ENCODE data around the gene RCAN1. TPM values are rescaled to one million over a fixed set of nuclear protein-coding genes. Genes with fewer than 3 reads are reported as not detected.

Gene RCAN1
- total RNA-seq, 1 experiment from 2014 or later: 2.5 TPM

DNA sequence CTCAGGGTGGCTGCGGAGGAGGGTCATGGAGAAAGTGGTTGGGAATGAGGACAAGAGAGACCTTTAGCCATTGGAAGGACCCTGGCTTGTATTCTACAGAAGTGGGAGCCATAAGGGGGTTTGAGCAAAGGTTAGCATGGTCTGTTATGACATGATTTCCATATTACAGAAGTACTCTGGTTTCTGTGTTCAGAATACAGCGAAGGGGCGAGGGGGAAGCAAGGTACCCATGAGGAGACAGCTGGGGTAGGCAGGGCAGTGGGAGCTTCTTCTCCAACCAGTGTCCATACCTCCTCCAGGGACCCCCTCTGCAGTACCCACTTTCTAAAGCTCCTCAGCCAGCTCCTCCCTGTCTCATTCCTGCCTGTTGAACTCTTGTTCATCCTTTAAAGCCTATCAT lies 81.0 kb downstream of the RCAN1 start:
- DNase-seq: no peak
- Histone ChIP-seq H3K36me3 (ENCODE audit: insufficient read depth, low read length) (no peaks in the 10 kb centered on the region), H3K79me2 (ENCODE audit: low read length) (no peaks in the 10 kb centered on the region), H3K9me2 (replicated peaks; ENCODE audit: insufficient read depth, low read length) (no peaks in the 10 kb centered on the region), H2AFZ (ENCODE audit: low read length) (no peak overlapping the region), H3K27me3 (ENCODE audit: low read length) (no peaks in the 10 kb centered on the region), H3K9me3 (ENCODE audit: low read length) (no peaks in the 10 kb centered on the region), H4K20me1 (ENCODE audit: insufficient read depth, low read depth, low read length) (0 out of 2 replicates have a peak, but pooled peaks cover 13% of the 10 kb centered on the region), H3K27ac (ENCODE audit: low read length) (no peak overlapping the region), H3K4me2 (ENCODE audit: low read depth, low read length, poor library complexity, severe bottlenecking) (no peak overlapping the region), H3K4me3 (ENCODE audit: low read length) (no peak overlapping the region), H3K4me1 (ENCODE audit: low read length) (no peaks in the 10 kb centered on the region), H3K9ac (ENCODE audit: low read length) (no peak overlapping the region)

DNA sequence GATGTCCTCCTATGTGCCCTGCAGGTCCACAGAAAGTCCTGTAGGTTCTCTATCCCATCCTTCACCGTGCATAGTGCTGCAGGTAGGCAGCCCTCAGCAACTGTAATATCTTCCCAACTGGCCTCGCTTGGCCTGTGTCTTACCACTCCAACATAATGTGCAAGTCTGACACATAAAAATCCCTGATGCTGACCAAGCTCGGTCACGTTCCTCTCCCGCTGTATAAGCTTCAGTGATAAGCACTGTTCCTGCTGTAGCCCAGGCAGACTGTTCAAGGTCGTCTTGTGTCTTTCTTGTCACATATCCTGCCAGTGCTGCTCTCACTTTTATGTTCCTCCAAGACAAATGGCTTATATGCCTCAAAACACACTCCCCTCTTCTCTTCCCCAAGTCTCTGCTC lies 83.5 kb downstream of the RCAN1 start:
- no peak overlapping the region for H3K4me3 ChIP-seq (ENCODE audit: low read length)
- H2AFZ ChIP-seq (ENCODE audit: low read length): no peak overlapping the region
- H3K9ac ChIP-seq (ENCODE audit: low read length): no peak overlapping the region
- 0 out of 2 replicates have a peak, but pooled peaks cover 4% of the 10 kb centered on the region for H4K20me1 ChIP-seq (ENCODE audit: insufficient read depth, low read depth, low read length)
- peaks cover 2% of the 10 kb centered on the region; the same call in 1 of the 2 replicates for H3K4me1 ChIP-seq (ENCODE audit: low read length)
- H3K27ac ChIP-seq (ENCODE audit: low read length): no peak overlapping the region
- H3K27me3 ChIP-seq (ENCODE audit: low read length): no peaks in the 10 kb centered on the region
- no peaks in the 10 kb centered on the region for H3K9me2 ChIP-seq (replicated peaks; ENCODE audit: insufficient read depth, low read length)
- H3K36me3 ChIP-seq (ENCODE audit: insufficient read depth, low read length): no peaks in the 10 kb centered on the region
- no peak overlapping the region for H3K4me2 ChIP-seq (ENCODE audit: low read depth, low read length, poor library complexity, severe bottlenecking)
- DNase-seq: no peak
- no peaks in the 10 kb centered on the region for H3K9me3 ChIP-seq (ENCODE audit: low read length)
- no peaks in the 10 kb centered on the region for H3K79me2 ChIP-seq (ENCODE audit: low read length)

DNA sequence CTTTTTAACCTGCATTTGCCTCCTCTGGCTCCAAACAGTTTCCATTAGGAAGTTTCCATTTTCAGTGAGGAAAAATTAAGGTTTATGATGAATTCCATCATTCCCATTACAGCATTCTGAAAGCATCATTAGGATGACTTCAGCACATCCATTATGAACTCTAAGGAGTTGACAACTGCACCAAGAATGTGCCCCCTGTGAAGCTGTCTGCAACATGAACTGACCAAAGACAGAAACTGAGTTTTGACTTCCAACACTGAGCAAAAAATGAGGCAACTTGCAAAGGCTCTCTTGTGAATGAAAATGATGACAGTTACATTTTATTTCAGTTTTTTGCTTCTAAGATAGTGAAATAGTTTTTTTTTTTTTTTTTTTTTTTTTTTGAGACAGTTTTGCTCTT lies 84.7 kb downstream of the RCAN1 start:
- Histone ChIP-seq H3K9me3 (ENCODE audit: low read length) (no peaks in the 10 kb centered on the region), H2AFZ (ENCODE audit: low read length) (no peak overlapping the region), H3K79me2 (ENCODE audit: low read length) (no peaks in the 10 kb centered on the region), H4K20me1 (ENCODE audit: insufficient read depth, low read depth, low read length) (0 out of 2 replicates have a peak, but pooled peaks cover 3% of the 10 kb centered on the region), H3K9ac (ENCODE audit: low read length) (no peak overlapping the region), H3K36me3 (ENCODE audit: insufficient read depth, low read length) (no peaks in the 10 kb centered on the region), H3K4me1 (ENCODE audit: low read length) (peaks cover 5% of the 10 kb centered on the region; the same call in 1 of the 2 replicates), H3K27me3 (ENCODE audit: low read length) (no peaks in the 10 kb centered on the region), H3K9me2 (replicated peaks; ENCODE audit: insufficient read depth, low read length) (no peaks in the 10 kb centered on the region), H3K4me2 (ENCODE audit: low read depth, low read length, poor library complexity, severe bottlenecking) (no peak overlapping the region), H3K4me3 (ENCODE audit: low read length) (no peak overlapping the region), H3K27ac (ENCODE audit: low read length) (no peak overlapping the region)
- no peak for DNase-seq

DNA sequence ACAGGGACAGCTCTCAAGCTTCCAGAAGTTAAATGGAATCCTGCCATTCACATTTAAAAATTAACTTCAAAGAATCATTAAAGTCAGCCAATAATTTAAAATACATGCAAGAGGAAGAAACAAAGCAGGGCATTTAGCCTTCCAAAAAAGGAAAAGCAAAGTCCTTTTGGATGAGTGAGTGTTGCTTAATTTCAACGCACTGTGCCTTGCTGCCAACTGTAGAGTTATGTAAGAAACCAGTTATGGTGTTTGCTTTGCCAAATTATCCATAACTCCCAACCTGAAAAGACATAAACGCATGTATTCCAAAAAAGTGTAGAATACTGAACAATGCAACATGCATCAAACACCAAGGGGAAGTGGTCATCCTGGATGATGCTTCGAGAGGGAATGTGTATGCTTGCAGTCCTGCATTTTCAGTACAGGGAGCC lies 86.8 kb downstream of the RCAN1 start:
- Histone ChIP-seq H3K36me3 (ENCODE audit: insufficient read depth, low read length) (no peaks in the 10 kb centered on the region), H2AFZ (ENCODE audit: low read length) (no peak overlapping the region), H3K4me1 (ENCODE audit: low read length) (peaks cover 5% of the 10 kb centered on the region; the same call in 1 of the 2 replicates), H4K20me1 (ENCODE audit: insufficient read depth, low read depth, low read length) (0 out of 2 replicates have a peak, but pooled peaks cover 1% of the 10 kb centered on the region), H3K27me3 (ENCODE audit: low read length) (no peaks in the 10 kb centered on the region), H3K9ac (ENCODE audit: low read length) (no peak overlapping the region), H3K4me3 (ENCODE audit: low read length) (no peak overlapping the region), H3K4me2 (ENCODE audit: low read depth, low read length, poor library complexity, severe bottlenecking) (no peak overlapping the region), H3K79me2 (ENCODE audit: low read length) (no peaks in the 10 kb centered on the region), H3K9me3 (ENCODE audit: low read length) (no peaks in the 10 kb centered on the region), H3K27ac (ENCODE audit: low read length) (no peak overlapping the region), H3K9me2 (replicated peaks; ENCODE audit: insufficient read depth, low read length) (no peaks in the 10 kb centered on the region)
- no peak for DNase-seq

DNA sequence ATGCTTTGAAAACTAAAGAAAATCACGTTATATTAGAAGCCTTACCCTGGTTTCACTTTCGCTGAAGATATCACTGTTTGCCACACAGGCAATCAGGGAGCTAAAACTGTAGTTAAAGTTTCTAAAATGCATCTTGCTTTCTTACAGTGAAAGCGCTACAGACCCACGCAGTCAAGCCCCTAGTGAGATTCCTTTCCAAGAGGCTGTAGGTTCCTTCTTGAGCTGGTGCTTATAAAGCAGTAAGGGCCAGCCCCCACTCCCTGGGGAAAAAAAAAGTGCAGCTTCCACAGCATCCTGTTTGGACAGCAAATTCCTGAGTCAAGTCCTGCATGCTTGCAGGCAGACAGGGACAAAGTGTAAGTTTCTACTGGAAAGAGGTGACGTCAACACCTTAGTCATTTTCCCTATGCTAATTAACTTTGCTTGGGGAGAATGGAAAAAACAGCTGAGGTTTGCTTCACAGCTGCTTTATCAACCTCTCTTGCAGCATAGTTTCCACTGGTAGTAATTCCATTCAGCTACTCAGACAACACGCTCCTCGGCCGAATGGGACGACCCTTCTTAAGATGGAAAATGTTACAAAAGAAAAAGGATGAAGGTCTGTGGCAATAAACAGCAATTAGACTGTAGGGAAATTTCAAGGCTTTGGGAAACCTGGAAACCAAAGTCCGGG lies 88.2 kb downstream of the RCAN1 start:
- Histone ChIP-seq H3K79me2 (ENCODE audit: low read length) (no peaks in the 10 kb centered on the region), H3K9me2 (replicated peaks; ENCODE audit: insufficient read depth, low read length) (no peaks in the 10 kb centered on the region), H3K36me3 (ENCODE audit: insufficient read depth, low read length) (no peaks in the 10 kb centered on the region), H3K27ac (ENCODE audit: low read length) (no peak overlapping the region), H3K4me1 (ENCODE audit: low read length) (peaks cover 5% of the 10 kb centered on the region; the same call in 1 of the 2 replicates), H3K9me3 (ENCODE audit: low read length) (no peaks in the 10 kb centered on the region), H2AFZ (ENCODE audit: low read length) (no peak overlapping the region), H4K20me1 (ENCODE audit: insufficient read depth, low read depth, low read length) (0 out of 2 replicates have a peak, but pooled peaks cover 3% of the 10 kb centered on the region), H3K27me3 (ENCODE audit: low read length) (no peaks in the 10 kb centered on the region), H3K4me3 (ENCODE audit: low read length) (peak overlapping the region; percentile 32; the same call in 1 of the 2 replicates), H3K9ac (ENCODE audit: low read length) (no peak overlapping the region), H3K4me2 (ENCODE audit: low read depth, low read length, poor library complexity, severe bottlenecking) (peak overlapping the region; percentile 37)
- DNase-seq: no peak

- Histone ChIP-seq H4K20me1 (ENCODE audit: insufficient read depth, low read depth, low read length) (0 out of 2 replicates have a peak, but pooled peaks cover 3% of the 10 kb centered on the region), H3K27me3 (ENCODE audit: low read length) (no peaks in the 10 kb centered on the region), H3K4me1 (ENCODE audit: low read length) (peaks cover 5% of the 10 kb centered on the region; the same call in 1 of the 2 replicates), H2AFZ (ENCODE audit: low read length) (no peak overlapping the region), H3K9me3 (ENCODE audit: low read length) (no peaks in the 10 kb centered on the region), H3K4me3 (ENCODE audit: low read length) (peak overlapping the region; percentile 32; the same call in 1 of the 2 replicates), H3K9me2 (replicated peaks; ENCODE audit: insufficient read depth, low read length) (no peaks in the 10 kb centered on the region), H3K9ac (ENCODE audit: low read length) (no peak overlapping the region), H3K36me3 (ENCODE audit: insufficient read depth, low read length) (no peaks in the 10 kb centered on the region), H3K79me2 (ENCODE audit: low read length) (no peaks in the 10 kb centered on the region), H3K4me2 (ENCODE audit: low read depth, low read length, poor library complexity, severe bottlenecking) (peak overlapping the region; percentile 37), H3K27ac (ENCODE audit: low read length) (no peak overlapping the region)
- no peak for DNase-seq
Measured at GRCh38 chr21:34526241-34526617, 88.7 kb downstream of the RCAN1 start.

- Histone ChIP-seq H3K79me2 (ENCODE audit: low read length) (no peaks in the 10 kb centered on the region), H3K4me3 (ENCODE audit: low read length) (no peak overlapping the region), H3K9me3 (ENCODE audit: low read length) (no peaks in the 10 kb centered on the region), H3K9ac (ENCODE audit: low read length) (no peak overlapping the region), H3K27ac (ENCODE audit: low read length) (no peak overlapping the region), H3K9me2 (replicated peaks; ENCODE audit: insufficient read depth, low read length) (no peaks in the 10 kb centered on the region), H3K4me1 (ENCODE audit: low read length) (peaks cover 5% of the 10 kb centered on the region; the same call in 1 of the 2 replicates), H2AFZ (ENCODE audit: low read length) (no peak overlapping the region), H3K36me3 (ENCODE audit: insufficient read depth, low read length) (no peaks in the 10 kb centered on the region), H3K27me3 (ENCODE audit: low read length) (no peaks in the 10 kb centered on the region), H4K20me1 (ENCODE audit: insufficient read depth, low read depth, low read length) (0 out of 2 replicates have a peak, but pooled peaks cover 3% of the 10 kb centered on the region), H3K4me2 (ENCODE audit: low read depth, low read length, poor library complexity, severe bottlenecking) (no peak overlapping the region)
- DNase-seq: no peak
Measured at GRCh38 chr21:34524646-34525601, 90.0 kb downstream of the RCAN1 start.

All from Karpas-422 (cell line).